Measurements from ENCODE around the gene PEX14.

PEX14 gene

DNA sequence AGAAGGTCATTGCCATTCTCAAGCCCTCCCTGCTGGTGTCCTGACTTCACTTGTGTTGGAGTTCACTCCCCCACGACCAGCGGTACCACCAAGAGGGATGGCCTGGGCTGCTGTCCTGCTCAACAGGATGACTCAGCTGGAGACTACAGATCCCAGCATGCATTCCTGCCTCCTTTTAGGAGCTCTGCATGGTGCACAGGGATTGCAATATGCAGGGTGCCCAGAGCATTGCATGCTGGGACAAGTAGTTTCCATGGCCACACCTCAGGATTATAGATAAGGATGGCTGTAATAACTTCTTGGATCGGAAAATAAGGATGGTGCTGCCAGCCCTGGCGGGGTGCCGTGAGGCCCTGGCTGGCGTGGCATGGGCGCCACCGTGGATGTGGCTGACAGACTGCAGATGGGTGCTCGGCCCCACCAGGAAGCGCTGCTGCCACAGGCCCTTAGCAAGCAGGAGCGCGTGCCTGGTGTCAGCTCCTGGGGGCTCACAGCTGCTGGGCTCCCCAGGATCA, 171.7 kb downstream of the PEX14 start:
- DNase-seq (ENCODE audit: low read depth in 2 of 2) = no peak

DNA sequence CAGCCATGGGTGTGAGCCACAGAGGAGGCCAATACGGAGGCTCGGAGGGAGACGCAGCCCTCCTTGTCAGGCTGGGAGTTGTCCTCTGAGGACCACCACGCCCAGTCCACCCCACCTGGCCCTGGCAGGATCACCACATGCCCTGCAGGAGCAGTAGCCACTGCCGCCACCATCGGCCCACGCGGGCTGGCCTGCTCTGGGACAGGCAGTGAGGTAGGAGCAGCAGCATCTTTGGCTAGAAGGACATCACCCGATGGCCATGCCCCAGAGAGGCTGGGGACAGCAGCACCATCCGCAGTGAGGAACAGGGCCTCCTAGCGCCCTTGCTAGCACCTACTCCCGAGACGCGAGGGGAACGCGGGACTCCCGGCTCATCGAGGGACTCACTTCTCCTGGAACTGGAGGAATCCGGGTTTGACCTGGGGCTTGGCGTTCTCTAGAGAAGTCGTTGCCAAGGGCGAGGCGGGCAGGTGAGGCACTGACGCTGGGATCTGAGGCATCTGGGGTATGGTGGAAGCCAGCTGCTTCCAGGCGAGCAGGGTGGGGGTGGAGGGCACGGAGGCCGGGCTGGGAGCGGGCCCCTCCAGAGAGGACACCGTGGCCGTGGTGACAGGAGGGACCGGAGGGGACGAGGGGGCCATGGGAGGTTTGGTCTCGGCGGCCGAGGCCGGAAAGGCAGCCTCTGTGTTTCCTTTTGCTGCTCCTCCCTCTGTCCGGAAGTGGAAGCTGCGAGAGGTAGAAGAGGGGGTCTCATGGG, 172.8 kb downstream of the PEX14 start:
- DNase-seq (ENCODE audit: low read depth in 2 of 2) = no peak

DNA sequence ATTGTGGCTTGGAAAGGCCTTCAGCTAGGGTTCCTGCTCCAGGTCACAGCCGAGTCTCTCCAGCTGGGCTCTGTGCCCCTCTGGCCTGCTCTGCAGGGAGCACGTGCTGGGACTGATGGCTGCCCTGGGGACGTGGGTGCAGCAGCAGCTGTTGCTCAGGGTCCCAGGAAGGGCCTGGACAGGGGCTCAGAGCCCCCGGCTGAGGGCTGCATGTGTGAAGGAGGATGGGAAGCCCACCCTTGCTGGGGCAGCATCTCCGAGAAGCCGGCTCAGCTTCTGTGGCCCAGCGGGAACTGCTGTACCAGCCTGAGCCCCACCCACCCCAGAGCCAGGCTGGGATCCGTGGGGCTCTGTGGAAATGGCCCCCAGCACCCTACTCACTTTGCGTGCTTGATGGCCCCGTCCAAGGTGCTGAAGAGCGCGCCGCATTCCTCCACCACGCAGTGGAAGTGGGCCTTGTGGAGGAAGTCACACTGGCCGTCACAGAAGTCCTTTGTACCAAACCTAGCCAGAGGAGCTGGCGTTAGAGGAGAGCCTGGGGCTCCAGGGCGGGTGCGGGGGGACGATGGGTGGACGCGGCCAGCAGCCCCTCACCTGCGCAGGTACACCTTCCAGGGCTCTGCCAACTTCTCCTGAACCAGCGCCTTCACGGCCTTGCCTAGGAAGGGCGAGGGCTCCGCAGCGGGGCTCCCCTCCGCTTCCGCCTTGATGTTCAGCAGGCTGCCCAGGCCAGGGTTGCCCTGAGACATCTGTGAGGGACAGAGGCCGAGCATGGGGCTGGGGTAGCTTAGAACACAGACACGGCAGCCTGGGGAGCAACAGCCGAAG, 174.2 kb downstream of the PEX14 start:
- no peak for DNase-seq (ENCODE audit: low read depth in 2 of 2)

DNA sequence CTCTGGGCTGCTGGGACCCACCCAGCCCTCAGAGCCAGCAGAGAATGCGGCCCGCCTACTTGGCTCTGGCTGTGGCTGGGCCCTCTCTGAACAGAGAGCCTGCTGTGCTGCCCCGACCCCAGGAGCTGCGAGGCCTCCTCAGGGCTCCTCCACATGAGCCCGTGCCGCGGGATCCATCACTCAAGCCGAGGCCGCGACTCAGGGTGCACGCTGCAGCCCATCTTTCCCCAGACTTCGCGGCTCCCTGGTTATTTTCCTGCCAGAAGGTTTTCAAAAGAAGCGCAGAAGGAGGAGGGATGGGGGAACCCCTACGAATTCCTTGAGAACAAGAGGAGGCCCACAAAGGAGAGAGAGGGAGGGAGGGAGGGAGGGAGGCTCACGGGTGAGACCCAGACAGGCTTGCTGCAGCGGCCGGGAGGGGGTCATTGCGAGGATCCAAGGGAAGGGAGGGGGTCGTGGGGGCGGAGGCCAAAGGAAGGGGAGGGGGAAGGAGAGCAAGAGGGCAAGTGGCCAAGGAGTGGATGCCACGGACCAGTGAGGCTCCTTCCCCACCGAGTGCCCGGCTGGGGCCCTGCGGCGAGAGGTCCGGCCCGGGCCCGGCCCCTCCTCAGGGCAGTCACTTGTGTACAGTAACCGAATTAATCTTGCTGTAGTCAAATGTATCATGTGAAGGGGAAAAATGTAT, 174.9 kb downstream of the PEX14 start:
- no peak for DNase-seq (ENCODE audit: low read depth in 2 of 2)

DNA sequence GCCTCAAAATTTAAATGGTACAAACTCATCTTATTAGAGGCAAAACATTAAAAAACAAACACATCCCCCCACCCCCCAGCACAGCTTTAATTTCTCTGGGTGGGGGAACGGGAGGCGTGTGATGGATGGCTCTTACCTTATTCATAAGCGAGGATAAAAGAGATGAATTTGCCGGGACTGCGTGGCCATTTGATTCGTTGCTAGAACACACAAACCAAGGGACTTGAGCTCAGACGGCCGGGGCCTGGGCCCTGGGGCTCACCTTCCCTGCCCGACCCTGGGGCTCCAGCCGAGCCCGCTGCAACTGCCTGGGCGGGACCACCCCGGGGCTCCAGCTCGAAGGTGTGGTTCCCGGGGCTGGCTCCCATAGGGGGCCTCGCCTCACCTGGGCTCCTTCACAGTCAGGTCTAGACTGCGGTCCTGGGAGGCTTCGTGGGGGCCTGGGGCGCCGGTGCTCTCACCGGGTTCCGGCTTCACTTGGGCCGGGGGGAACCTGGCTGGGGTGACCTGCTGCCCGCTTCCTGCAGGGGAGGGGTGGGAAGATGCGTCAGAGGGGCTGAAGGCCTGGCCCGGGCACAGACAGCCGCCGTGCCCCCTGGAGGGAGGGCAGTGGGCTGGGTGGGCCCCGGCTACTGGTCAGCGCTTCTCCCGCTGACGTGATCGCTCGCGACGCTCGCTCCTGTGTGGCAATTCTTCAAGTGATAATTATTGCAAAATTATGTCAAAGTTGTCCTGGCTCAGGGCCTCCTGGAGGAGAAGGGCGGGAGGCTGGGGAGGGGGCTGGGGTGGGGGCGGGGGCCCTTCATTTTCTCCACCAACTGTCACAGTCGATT, 176.0 kb downstream of the PEX14 start:
- DNase-seq (ENCODE audit: low read depth in 2 of 2) = no peak

DNA sequence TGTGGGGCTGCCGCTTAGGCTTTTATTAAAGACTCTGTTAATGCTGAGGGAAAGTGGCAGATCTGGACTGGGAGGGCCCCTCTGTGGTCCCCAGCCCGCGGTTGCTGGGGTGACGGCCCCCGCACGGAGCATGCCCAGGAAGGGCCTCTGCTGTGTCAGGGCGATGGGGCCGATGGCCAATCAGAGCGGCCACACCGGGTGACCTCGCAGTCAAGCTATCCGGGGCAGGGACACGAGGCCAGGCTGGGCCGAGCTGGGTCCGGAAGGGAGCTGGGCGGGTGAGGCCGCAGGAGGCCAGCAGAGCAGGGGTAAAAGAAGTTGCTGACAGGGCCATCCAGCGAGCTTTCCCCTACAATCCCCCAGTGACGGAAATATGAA, 176.6 kb downstream of the PEX14 start:
- no peak for DNase-seq (ENCODE audit: low read depth in 2 of 2)

DNA sequence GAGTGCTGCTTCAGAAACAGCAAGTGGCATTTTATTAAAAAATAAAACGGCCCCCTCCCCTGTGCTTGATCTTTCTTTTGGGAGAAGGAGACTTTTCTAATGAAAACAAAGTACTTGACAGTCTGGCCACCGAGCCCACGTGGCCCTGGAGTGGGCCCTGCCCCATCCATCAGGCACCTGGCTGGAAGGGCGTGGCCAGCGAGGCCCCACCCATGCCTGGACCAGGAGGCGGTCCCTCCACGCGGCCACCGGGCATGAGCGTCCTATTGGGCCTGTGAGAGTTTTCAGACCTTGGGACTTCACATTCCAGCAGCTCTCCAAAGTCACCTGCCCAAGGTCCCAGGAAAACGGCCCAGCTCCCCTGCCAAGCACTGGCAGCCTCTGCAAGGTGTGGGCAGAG, 177.0 kb downstream of the PEX14 start:
- DNase-seq (ENCODE audit: low read depth in 2 of 2) = no peak

DNA sequence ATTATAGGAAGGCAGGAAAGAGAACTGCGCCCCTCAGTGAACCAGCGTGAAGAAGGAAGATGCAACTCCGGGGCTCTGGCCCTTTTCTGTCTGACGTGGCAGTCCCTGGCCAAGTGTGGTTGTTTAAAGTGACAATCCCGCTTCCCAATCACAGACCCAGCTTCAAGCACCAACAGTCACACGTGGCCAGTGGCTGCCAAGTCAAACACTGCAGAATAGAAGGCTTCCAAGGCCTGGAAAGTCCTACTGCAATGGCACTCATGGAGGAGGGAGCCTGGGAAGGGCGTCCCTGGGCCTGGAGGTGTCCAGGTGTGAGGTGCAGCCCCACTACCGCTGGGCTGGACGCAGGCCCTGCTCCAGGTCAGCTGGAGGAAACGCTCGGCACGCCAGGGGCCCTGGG, 177.9 kb downstream of the PEX14 start:
- DNase-seq (ENCODE audit: low read depth in 2 of 2) = no peak

DNA sequence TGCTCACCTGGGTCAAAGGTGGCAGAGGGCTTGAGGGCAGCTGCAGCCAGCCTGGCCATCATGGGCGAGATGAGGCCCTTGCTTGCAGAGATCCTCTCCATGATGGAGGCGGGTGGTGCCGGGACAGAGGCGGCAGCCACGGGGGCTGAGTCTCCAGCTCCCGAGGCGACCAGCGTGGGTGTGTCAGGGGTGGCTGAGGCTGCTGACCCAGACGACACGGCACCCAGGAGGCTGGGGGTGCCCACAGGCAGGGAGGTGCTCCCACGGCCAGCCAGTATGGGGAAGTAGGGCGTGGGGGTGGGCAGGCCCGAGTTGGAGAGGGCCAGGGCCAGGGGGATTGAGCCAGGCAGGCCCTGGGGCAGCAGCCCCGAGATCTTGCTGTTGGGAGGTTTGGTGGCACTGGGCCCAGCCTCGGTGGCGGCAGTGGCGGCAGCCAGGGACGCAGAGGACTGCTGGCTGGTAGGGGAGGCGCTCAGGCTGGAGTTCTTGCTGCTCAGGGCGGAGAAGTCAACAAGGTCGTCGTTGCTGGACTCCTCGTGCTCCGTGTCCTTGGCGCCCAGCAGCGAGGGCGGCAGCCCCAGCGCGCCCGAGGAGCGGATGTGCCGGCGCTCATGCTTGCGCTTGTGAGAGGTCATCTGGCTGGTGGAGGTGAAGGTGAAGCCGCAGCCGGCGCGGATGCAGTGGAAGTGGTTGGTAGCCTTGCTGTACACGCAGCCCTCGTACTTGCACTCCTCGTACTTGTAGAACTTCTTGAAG, 178.8 kb downstream of the PEX14 start:
- DNase-seq (ENCODE audit: low read depth in 2 of 2) = no peak

DNA sequence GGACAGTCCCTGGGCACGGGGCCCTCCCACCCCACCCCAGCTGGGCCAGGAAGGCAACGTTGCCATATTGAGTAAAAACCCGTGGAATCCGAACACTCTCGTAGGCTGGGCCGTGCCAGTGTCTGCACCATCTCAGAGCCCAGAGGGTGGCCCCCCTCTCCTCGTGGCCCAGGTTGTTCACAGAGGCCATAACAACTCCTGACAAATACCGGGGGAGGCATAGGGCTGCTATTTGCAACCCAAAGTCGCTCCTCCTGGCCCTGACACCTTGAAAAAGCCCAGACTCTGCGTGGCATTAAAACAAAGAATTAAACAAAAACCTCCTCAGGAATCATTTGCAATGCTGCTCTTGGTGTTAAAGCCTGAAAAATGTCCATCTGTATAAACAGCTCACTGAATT, 180.3 kb downstream of the PEX14 start:
- no peak for DNase-seq (ENCODE audit: low read depth in 2 of 2)

DNA sequence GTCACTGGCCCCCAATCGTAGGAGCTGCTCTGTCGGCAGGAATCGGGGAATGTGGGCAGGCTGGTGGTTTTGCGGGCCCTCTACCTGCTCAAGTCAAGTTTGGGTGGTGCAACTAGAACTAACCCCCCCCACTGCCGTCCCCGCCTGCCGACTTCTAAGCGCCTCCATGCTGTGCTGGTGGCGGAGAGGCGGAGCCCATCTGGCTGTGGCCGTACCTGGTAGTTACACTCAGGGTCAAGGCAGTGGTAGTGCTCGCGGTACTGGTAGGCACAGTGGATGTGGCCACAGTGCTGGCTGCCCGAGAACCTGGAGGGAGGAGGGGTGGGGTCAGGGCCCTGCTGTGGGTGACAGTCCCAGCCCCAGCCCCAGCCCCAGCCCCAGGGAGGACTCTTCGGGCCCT, 181.7 kb downstream of the PEX14 start:
- DNase-seq (ENCODE audit: low read depth in 2 of 2) = no peak

DNA sequence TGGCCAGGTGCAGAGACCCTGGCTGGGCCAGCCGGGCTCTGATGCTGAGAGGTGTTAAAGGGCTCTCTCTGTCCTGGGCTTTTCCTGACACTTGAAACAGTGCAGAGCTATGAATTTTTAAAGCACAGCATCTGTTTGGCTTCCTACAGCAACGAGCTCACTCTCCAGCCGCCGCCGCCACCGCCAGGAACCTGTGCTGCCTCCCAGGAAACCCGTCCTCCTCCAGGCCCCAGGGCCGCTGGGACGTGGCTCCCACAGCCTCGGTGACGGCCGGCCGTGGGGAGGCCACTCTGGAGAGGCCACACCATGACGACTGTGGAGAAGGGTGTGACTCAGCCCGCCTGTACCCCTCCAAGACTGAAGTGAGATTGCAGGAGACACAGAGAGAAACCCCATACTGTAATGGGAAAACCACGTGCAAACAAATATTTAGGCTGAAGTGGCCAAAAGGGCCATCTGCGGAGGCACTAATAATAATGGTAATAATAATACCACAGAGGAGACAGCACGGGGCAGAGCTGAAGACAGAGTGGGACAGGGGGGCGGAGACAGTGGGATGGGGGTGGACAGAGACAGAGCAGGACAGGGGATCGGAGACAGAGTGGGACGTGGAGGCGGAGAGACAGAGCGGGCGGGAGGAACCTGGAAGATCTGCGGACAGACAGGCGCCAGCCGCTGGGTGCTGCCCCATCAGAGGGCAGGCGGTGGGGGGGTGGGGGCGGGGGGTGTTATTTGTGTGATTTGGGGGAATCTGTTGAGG, 182.5 kb downstream of the PEX14 start:
- no peak for DNase-seq (ENCODE audit: low read depth in 2 of 2)

DNA sequence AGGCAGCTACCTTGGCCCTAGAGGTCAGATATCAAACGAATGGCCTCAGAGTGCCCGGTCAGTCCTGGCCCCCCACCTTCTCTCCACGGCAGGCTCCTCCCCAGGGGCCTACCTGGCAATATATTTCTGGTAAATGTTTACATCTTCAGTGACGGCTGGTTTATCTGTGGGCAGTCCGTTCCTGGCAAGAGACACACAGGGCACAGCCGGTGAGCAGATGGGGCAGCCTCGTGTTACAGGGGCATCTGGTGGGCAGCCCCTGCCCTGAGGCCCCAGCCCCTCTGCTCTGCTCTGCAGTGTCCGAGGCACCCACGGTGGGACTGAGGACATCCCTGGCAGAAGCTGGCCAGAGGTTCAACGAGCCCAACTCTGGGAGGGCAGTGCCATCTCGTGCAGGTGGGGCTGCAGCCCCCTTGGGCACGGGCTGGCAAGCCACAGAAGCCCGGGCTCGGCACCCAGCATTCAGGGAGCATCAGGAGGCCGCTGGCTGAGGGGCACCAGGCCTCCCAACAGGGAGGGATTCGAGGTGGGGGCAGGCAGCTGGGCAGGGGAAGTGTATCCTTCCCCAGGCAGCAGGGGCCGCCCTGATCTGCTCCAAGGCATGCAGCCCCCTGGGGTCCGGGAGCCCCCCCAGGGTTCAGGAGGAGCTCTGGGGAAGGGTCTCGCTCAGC, 183.8 kb downstream of the PEX14 start:
- DNase-seq (ENCODE audit: low read depth in 2 of 2) = no peak

DNA sequence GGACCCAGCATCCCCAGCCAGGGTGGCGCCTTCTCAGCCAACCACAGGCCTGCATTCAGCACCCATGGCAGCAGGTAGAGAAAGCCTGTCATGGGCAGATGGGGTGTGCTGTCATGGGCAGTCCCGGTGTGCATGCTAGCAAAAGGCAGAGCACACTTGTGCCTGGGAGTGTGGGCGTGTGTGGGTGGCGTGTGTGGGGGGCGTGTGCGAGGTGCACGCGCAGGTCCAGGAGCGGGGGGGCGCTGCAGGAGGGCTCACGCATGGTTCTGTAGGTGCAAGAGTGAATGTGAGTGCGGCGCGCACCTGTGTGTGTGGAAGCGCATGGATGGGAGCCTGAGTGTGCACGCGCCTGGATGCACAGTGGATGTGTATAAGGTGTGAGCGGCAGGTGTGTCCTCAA, 184.5 kb downstream of the PEX14 start:
- no peak for DNase-seq (ENCODE audit: low read depth in 2 of 2)

DNA sequence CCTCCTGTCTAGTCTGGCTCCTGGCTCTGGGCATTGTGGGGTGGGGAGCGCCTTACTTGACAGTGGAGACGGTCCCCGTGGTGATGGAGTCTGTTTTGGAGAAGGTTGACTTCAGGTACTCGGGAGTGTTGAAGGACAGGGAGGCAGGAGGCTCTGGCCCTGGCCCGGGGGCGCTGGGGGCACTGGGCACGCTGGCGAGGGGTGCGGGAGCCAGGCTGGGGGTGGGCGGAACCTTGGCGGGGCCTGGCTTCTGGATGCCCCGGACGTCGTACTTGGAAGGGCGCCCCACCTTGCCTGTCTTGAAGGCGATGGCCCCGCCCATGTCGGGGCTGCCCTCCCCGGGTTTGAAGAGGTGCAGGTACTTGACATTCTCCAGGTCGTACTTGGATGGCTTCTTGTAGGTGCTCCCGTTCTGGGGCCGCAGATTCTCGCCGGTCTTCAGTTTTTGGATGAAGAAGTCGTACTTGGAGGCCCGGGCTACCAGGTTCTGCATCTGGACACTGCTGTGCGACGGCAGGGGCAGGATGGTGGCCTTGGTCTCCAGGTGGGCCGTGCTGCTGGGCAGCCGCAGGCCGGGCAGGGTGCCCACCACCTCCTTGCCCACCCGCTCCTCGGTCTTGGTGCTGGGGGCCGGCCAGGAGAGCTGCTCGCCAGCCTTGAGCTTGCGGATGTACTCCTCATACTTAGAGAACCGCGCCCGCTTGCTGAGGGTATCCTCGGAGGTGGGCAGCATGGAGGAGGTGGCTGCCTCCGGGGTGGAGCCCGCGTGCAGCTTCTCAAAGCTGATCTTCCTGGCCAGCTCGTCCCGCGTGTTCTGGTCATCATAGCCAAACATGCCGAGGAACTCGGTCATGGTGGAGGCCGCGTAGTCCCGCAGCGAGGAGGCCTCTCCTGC, 185.1 kb downstream of the PEX14 start:
- no peak for DNase-seq (ENCODE audit: low read depth in 2 of 2)

DNA sequence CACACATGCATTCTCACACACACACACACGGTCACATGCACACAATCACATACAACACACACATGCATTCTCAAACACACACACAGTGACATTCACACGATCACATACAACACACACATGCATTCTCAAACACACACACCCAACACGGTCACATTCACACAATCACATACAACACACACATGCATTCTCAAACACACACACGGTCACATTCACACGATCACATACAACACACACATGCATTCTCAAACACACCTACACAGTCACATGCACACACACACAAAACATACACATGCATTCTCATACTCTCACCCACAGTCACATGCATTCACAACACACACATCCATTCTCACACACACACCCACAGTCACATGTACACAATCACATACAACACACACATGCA, 186.7 kb downstream of the PEX14 start:
- DNase-seq (ENCODE audit: low read depth in 2 of 2) = no peak

DNA sequence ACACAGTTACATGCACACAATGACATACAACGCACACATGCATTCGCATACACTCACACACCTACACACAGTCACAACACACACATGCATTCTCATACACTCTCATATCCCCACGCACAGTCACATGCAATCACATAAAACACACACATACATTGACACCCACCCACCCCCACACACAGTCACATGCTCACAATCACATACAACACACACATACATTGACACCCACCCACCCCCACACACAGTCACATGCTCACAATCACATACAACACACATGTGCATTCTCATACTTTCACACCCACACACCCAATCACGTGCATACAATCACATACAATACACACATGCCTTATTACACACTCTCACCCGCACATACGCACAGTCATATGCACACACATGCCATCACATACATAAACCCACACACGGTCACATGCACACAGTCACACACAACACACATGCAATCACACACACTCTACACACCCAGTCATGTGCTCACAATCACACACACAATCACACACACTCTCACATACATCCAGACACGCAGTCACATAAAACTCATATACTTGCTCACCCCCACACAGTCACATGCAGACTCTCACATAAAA, 187.4 kb downstream of the PEX14 start:
- DNase-seq (ENCODE audit: low read depth in 2 of 2) = no peak
